AG04449 (cell line): ENCODE measurements around the gene PPA2.

Experiments
- CTCF ChIA-PET: fragments of 350-600 bp; formaldehyde crosslinking; extraction: SDS; loops from one replicate; lab custom pipeline; 2021; ENCODE audit warnings: antibody characterized with exemption; lab: Yijun Ruan, JAX
- POLR2A ChIA-PET: fragments of 400-600, 350-600 bp; formaldehyde crosslinking; extraction: SDS; loops from one replicate; lab custom pipeline; 2020; ENCODE audit warnings: antibody characterized with exemption, inconsistent platforms; lab: Yijun Ruan, JAX
- DNase-seq: peaks from one replicate; pipeline ENCODE4 v3.0.0-alpha.2; 2010; ENCODE audit warnings: low read depth, low spot score
- H3K4me3 ChIP-seq: 2 replicates; pipeline ENCODE4 v1.5.1; 2011; ENCODE audit warnings: low read depth, mild to moderate bottlenecking, control low read depth, low read length
- TF ChIP-seq, protein P1 (sequence below): IDR thresholded peaks from one replicate; pipeline ENCODE4 v1.5.1; 2011; ENCODE audit warnings: mild to moderate bottlenecking, moderate library complexity, low read length, control low read depth, inconsistent platforms; ENCODE audit not compliant: insufficient read depth; ENCODE audit errors: missing control alignments

Gene PPA2

DNA sequence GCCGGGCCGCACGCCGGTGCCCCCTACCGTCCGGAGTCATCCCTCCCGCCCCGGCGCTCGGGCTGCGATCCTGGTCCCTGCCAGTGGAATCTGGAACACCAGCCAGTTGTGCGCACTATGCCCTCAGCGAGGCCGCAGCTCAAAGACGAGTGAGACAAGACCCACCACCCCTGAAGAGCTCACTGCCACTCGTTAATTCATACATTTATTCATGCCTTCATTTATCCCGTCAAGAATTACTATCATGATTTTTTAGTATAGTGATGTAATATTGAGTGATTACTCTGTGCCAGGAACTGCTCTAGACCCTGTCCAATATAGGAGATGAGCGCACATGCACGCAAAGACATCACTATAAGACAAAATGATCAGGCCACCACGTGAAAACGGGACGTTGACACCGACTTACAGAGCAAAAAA lies 247 bp upstream of the PPA2 start:
- DNase-seq: no peak
- ChIA-PET POLR2A (interaction anchor here (1.5 kb wide), 1 partner anchor 327 kb away, joined by 12 read pairs; the partner anchor contains the start of gene TET2), CTCF (interaction anchor here (0.7 to 3.6 kb wide), 39 partner anchors 8 to 614 kb away, joined by 3 to 33 read pairs (median 5); partner anchors contain the start of gene TET2)
- TF ChIP-seq, protein P1, sequence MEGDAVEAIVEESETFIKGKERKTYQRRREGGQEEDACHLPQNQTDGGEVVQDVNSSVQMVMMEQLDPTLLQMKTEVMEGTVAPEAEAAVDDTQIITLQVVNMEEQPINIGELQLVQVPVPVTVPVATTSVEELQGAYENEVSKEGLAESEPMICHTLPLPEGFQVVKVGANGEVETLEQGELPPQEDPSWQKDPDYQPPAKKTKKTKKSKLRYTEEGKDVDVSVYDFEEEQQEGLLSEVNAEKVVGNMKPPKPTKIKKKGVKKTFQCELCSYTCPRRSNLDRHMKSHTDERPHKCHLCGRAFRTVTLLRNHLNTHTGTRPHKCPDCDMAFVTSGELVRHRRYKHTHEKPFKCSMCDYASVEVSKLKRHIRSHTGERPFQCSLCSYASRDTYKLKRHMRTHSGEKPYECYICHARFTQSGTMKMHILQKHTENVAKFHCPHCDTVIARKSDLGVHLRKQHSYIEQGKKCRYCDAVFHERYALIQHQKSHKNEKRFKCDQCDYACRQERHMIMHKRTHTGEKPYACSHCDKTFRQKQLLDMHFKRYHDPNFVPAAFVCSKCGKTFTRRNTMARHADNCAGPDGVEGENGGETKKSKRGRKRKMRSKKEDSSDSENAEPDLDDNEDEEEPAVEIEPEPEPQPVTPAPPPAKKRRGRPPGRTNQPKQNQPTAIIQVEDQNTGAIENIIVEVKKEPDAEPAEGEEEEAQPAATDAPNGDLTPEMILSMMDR: peak; percentile 98
- H3K4me3 ChIP-seq: peak overlapping the region; percentile 90

GRCh38 chr4:105472871-105473323 lies 965 bp downstream of the PPA2 start:
- TF ChIP-seq, protein P1: no peak
- CTCF ChIA-PET: interaction anchor here (0.9 to 3.6 kb wide), 25 partner anchors 9 to 613 kb away, joined by 3 to 33 read pairs (median 5); partner anchors contain the start of gene TET2
- no peak for DNase-seq
- POLR2A ChIA-PET: interaction anchor here (0.8 to 1.5 kb wide), 3 partner anchors 9 to 325 kb away, joined by 3 to 12 read pairs (median 3); partner anchors contain the start of gene TET2
- peak overlapping the region; percentile 90 for H3K4me3 ChIP-seq

DNA sequence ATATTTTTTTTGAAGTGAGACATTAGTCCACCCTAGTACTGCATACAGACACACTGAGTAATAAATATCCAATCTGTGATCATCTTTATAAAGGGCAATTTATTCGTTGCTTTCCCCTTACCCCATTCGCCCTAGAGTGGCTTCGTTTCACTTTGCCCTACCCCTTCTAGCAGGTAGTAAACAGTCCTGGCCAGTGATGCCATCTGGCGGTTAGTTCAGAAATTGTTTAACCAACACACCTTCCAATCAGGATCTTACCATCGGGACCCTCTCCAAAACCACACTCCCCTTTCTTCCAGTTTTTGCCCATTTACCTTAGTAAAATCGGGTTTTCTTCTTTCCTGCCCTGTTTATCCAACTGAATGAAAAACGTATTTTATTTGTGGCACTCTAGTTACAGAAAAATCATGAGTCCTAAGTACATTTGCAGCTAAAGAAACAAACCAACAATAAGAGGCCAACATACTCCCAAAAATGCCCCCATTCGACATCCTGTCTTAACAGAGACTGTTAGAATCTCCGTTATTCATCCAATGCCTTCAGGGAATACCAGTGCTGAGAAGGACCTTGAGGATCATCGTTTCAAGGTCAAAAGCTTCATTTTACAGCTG lies 2.2 kb downstream of the PPA2 start:
- ChIA-PET CTCF (interaction anchor here (0.8 to 3.3 kb wide), 14 partner anchors 8 to 547 kb away, joined by 3 to 21 read pairs (median 4); partner anchors contain the start of gene TET2), POLR2A (no interaction called here)
- TF ChIP-seq, protein P1: peak; percentile 67
- DNase-seq: no peak
- H3K4me3 ChIP-seq: no peak overlapping the region; the same call in 1 of the 2 replicates

DNA sequence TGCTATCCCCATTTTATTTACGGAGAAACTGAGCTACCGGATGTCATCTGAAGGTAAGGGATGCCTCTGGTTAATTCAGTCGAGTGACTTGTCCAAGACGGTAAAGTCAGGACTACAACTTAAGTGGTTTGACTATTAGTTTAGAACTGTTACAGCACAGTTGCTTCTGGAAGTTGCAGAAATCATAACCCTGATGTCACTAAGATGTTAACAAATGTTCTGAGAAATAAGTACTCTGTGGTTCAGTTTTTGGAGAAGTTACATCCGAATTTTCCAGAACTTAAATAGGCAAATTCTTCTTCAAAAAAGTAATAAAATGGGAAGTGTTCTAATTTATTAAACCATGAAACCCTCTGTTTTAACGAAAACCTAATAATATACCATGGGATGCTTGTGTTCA lies 3.1 kb downstream of the PPA2 start:
- ChIA-PET POLR2A (no interaction called here), CTCF (interaction anchor here (0.8 to 3.3 kb wide), 11 partner anchors 9 to 540 kb away, joined by 3 to 21 read pairs (median 5); partner anchors contain the start of gene TET2)
- TF ChIP-seq, protein P1: no peak
- no peak for DNase-seq
- H3K4me3 ChIP-seq: no peak overlapping the region

DNA sequence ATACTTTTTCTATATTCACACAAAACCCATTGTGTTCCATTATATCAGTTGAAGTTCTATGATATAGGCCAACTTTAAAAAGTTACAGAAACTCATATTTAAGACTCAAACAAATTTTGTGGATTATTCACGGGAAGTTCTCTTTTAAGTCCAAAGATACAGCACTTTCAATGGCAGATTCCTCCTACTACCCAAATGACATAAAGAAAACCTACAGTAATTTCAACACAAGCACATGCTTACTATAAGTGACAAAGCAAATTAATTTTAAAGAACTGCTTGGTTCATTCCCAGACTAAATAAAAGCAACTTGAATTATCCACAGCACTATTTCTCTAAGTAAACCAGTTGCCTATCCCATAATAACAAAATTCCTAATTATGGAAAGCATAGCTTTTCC lies 4.1 kb downstream of the PPA2 start:
- CTCF ChIA-PET: interaction anchor here (1.8 to 3.3 kb wide), 2 partner anchors 9 to 329 kb away, joined by 7 to 19 read pairs; no protein-coding TSS in a partner anchor

More for the DNA sequence above, 4.1 kb downstream of the PPA2 start:
- TF ChIP-seq, protein P1: no peak
- no peak for DNase-seq
- POLR2A ChIA-PET: no interaction called here
- no peak overlapping the region for H3K4me3 ChIP-seq
